ENCODE results near the gene DGLUCY. TPM values are rescaled to one million over a fixed set of nuclear protein-coding genes. Genes with fewer than 3 reads are reported as not detected.
A peak's percentile ranks its signal among the peaks of the same experiment; 100 is the strongest.

The DGLUCY gene
- total RNA-seq, 2 experiments from 2014 or later: 52.3 to 59.3 TPM

- no peak for TF ChIP-seq CTCF (IDR thresholded peaks at IDR 0.05)
- Mint-ChIP-seq H3K36me3 (ENCODE audit: low read depth) (peaks cover 63% of the 10 kb centered on the region), H3K4me3 (no peak overlapping the region), H3K9me3 (no peaks in the 10 kb centered on the region), H3K4me1 (ENCODE audit: low read depth) (peaks cover 18% of the 10 kb centered on the region), H3K27me3 (no peaks in the 10 kb centered on the region), H3K27ac (peak overlapping the region; percentile 67)
- intact Hi-C loops (cut with micrococcal nuclease): no loop called here
- DNase-seq: no peak
- no peak for ATAC-seq
- ChIA-PET CTCF (no interaction called here), POLR2A (interaction anchor here (1.1 to 1.9 kb wide), 2 partner anchors 9 to 162 kb away, joined by 3 to 5 read pairs; no protein-coding TSS in a partner anchor)
These were observed 14.8 kb downstream of the DGLUCY start for GRCh38 chr14:91128699-91129098.

- DNase-seq (no peak), ATAC-seq (no peak)
- Mint-ChIP-seq H3K4me3 (no peak overlapping the region), H3K9me3 (no peaks in the 10 kb centered on the region), H3K36me3 (ENCODE audit: low read depth) (peaks cover 64% of the 10 kb centered on the region), H3K27me3 (no peaks in the 10 kb centered on the region), H3K4me1 (ENCODE audit: low read depth) (peaks cover 15% of the 10 kb centered on the region), H3K27ac (no peak overlapping the region)
- intact Hi-C loops (cut with micrococcal nuclease): no loop called here
- ChIA-PET POLR2A (interaction anchor here (1.1 to 1.9 kb wide), 2 partner anchors 10 to 162 kb away, joined by 3 to 5 read pairs; no protein-coding TSS in a partner anchor), CTCF (no interaction called here)
- TF ChIP-seq CTCF (IDR thresholded peaks at IDR 0.05): no peak
These were observed 15.4 kb downstream of the DGLUCY start for GRCh38 chr14:91129261-91129660.

GRCh38 chr14:91135039-91135438 lies 21.2 kb downstream of the DGLUCY start:
- peaks cover 39% of the 10 kb centered on the region for H3K36me3 Mint-ChIP-seq (ENCODE audit: low read depth)
- ChIA-PET POLR2A (interaction anchor here (0.9 kb wide), 1 partner anchor 76 kb away, joined by 3 read pairs; no protein-coding TSS in a partner anchor), CTCF (no interaction called here)
- H3K27me3 Mint-ChIP-seq: no peaks in the 10 kb centered on the region
- no peak for DNase-seq
- ATAC-seq: no peak
- no peak overlapping the region for H3K27ac Mint-ChIP-seq
- TF ChIP-seq CTCF (IDR thresholded peaks at IDR 0.05): no peak
- H3K4me3 Mint-ChIP-seq: no peak overlapping the region
- H3K9me3 Mint-ChIP-seq: no peaks in the 10 kb centered on the region
- intact Hi-C loops (cut with micrococcal nuclease): no loop called here
- peaks cover 20% of the 10 kb centered on the region for H3K4me1 Mint-ChIP-seq (ENCODE audit: low read depth)

- DNase-seq: peak; percentile 75
These were observed 24.9 kb downstream of the DGLUCY start for GRCh38 chr14:91138511-91139359.

More at GRCh38 chr14:91138511-91139359, 24.9 kb downstream of the DGLUCY start:
- Mint-ChIP-seq H3K4me1 (ENCODE audit: low read depth) (peaks cover 44% of the 10 kb centered on the region), H3K9me3 (no peaks in the 10 kb centered on the region), H3K4me3 (no peak overlapping the region), H3K27ac (peak overlapping the region; percentile 55), H3K27me3 (no peaks in the 10 kb centered on the region), H3K36me3 (ENCODE audit: low read depth) (peaks cover 33% of the 10 kb centered on the region)
- peak; percentile 80 for ATAC-seq
- intact Hi-C loops (cut with micrococcal nuclease): no loop called here
- ChIA-PET POLR2A (interaction anchor here (0.7 to 1.6 kb wide), 3 partner anchors 19 to 78 kb away, joined by 3 to 8 read pairs (median 3); partner anchors contain the start of gene RPS6KA5), CTCF (interaction anchor here (0.7 to 3.0 kb wide), 13 partner anchors 8 to 236 kb away, joined by 3 to 24 read pairs (median 4); partner anchors contain the start of gene DGLUCY)
- peak; percentile 83 for TF ChIP-seq CTCF (IDR thresholded peaks at IDR 0.05)
